GM12878 (cell line): Measurements from ENCODE around the gene PEMT. TPM values are rescaled to one million over a fixed set of nuclear protein-coding genes. Genes with fewer than 3 reads are reported as not detected.

ENCODE experiments used
- ATAC-seq: fragments of 200-7000 bp; cut with Tn5 transposase; 3 replicates; pipeline ENCODE4 v1.9.1; 2020; ENCODE audit warnings: mild to moderate bottlenecking, moderate library complexity
- BruUV-seq: library from RNA; stranded (reverse); fragments of 400-500 nt; replicated peaks from 2 replicates; lab custom pipeline; 2021; lab: Mats Ljungman, UMichigan
- CTCF ChIA-PET: fragments of 300-600 bp; sonication (Branson Sonifier 250); formaldehyde crosslinking; extraction: SDS; loops from one replicate; lab custom pipeline; 2021; ENCODE audit warnings: inconsistent platforms; lab: Yijun Ruan, JAX
- POLR2A ChIA-PET: fragments of 350-600 bp; formaldehyde crosslinking; extraction: SDS; loops from one replicate; lab custom pipeline; 2021; ENCODE audit warnings: inconsistent platforms; lab: Charles Lee
- RAD21 ChIA-PET: fragments of 300-600 bp; sonication (Branson Sonifier 250); formaldehyde crosslinking; loops from one replicate; lab custom pipeline; 2023; ENCODE audit warnings: antibody characterized with exemption; ENCODE audit not compliant: unreplicated experiment; lab: Charles Lee
- SMC1A ChIA-PET: fragments of 300-600 bp; sonication (Branson Sonifier 250); formaldehyde crosslinking; loops from one replicate; lab custom pipeline; 2023; ENCODE audit not compliant: unreplicated experiment, uncharacterized antibody; lab: Charles Lee
- DNase-seq: peaks from one replicate; pipeline ENCODE4 v3.0.0-alpha.2; 2011; ENCODE audit warnings: low read depth, low spot score
- FAIRE-seq: peaks from 3 replicates; lab custom pipeline; 2011; peaks lifted over from hg19 to GRCh38; lab: Jason Lieb, UNC
- H2AFZ ChIP-seq: 2 replicates; pipeline ENCODE4 v1.6.0; 2011; ENCODE audit warnings: low read depth, low read length, control low read depth; ENCODE audit not compliant: control insufficient read depth
- H3K27ac ChIP-seq: 2 replicates; pipeline ENCODE4 v1.5.1; 2011; ENCODE audit warnings: control low read depth; ENCODE audit not compliant: control insufficient read depth, insufficient read depth
- H3K27me3 ChIP-seq, 2 experiments: replicated peaks in 1 of 2; 2 replicates each; pipeline versions ENCODE4 v1.6.0 to v1.6.1; 2011; ENCODE audit warnings: low read length in 1 of 2; ENCODE audit not compliant: control insufficient read depth in 2 of 2, insufficient read depth in 2 of 2
- H3K36me3 ChIP-seq, 2 experiments: 2 replicates each; pipeline ENCODE4 v1.5.1; 2011; ENCODE audit warnings: low read length in 1 of 2; ENCODE audit not compliant: control insufficient read depth in 2 of 2, insufficient read depth in 2 of 2
- H3K4me1 ChIP-seq: 2 replicates; pipeline ENCODE4 v1.6.1; 2011; ENCODE audit warnings: mild to moderate bottlenecking, low read length, moderate library complexity, mixed read lengths; ENCODE audit not compliant: control insufficient read depth, insufficient read depth
- H3K4me2 ChIP-seq: 2 replicates; pipeline ENCODE4 v1.6.0; 2011; ENCODE audit warnings: control low read depth; ENCODE audit not compliant: control insufficient read depth, insufficient read depth
- H3K4me3 ChIP-seq: fragments of 200-600 bp; sonication (generic); 2 replicates; pipeline ENCODE4 v1.5.1; 2016
- H3K79me2 ChIP-seq: 2 replicates; pipeline ENCODE4 v1.6.0; 2011; ENCODE audit warnings: low read length; ENCODE audit not compliant: control insufficient read depth, insufficient read depth
- H3K9ac ChIP-seq: 2 replicates; pipeline ENCODE4 v1.8.0; 2011; ENCODE audit warnings: low read length, control low read depth, mixed read lengths; ENCODE audit not compliant: control insufficient read depth, insufficient read depth
- H3K9me3 ChIP-seq: replicated peaks from 3 replicates; pipeline ENCODE4 v1.5.1; 2011; ENCODE audit warnings: mild to moderate bottlenecking, low read length; ENCODE audit not compliant: control insufficient read depth, insufficient read depth
- H4K20me1 ChIP-seq: 2 replicates; pipeline ENCODE4 v1.6.0; 2011; ENCODE audit not compliant: control insufficient read depth, insufficient read depth
- MYC ChIP-seq: IDR thresholded peaks from 2 replicates; pipeline ENCODE4 v1.6.1; 2011; ENCODE audit warnings: mild to moderate bottlenecking, low read length, moderate library complexity, inconsistent platforms; ENCODE audit not compliant: insufficient read depth, insufficient replicate concordance, insufficient read length, severe bottlenecking
- POLR2A ChIP-seq: IDR thresholded peaks from 2 replicates; pipeline ENCODE4 v1.6.1; 2011; ENCODE audit warnings: low read depth, mild to moderate bottlenecking, low read length
- ZNF384 ChIP-seq: IDR thresholded peaks from 2 replicates; pipeline ENCODE4 v1.6.1; 2012; ENCODE audit warnings: low read depth, mild to moderate bottlenecking, low read length, improper control_type of control experiment, borderline replicate concordance
- WGBS: methylation state at CpG from one replicate; pipeline ENCODE4 v1.1.6; 2016; ENCODE audit warnings: low lambda C conversion rate; ENCODE audit not compliant: insufficient replicate concordance, insufficient coverage; ENCODE audit errors: missing lambda C conversion rate; 5-methylcytosine and 5-hydroxymethylcytosine counted together
- in situ Hi-C: fragments of 300-500 bp; cut with MboI; formaldehyde crosslinking; loops from 9 replicates; pipeline ENCODE4 v1.14.3; 2018; ENCODE audit warnings: mixed read lengths
- intact Hi-C: fragments of 100-400 bp; cut with micrococcal nuclease; formaldehyde crosslinking; loops from one replicate; pipeline ENCODE4 v1.14.2; 2022; ENCODE audit not compliant: unreplicated experiment
- polyA plus RNA-seq, 11 experiments: library from polyadenylated mRNA; depleted of rRNA in 4 of 11; unstranded in 6 of 11; stranded (reverse) in 5 of 11; fragments of >200 nt; fragmentation: Nextera tagmentation in 4 of 11; fragmentation: Illumina TruSeq in 1 of 11; extraction: Ambion mirVana in 4 of 11; extraction: Trizol in 1 of 11; gene quantifications; 1 replicate in 1 of 11; 2 replicates in 10 of 11; pipeline versions ENCODE4 v1.2.1 to v1.2.3, GENCODE V29; 2011 to 2016; ENCODE audit warnings: inconsistent platforms in 2 of 11, missing spikeins in 2 of 11, low read depth in 1 of 11
- total RNA-seq, 4 experiments: library from RNA; depleted of rRNA in 3 of 4; stranded (reverse); fragments of >200 nt in 3 of 4; fragmentation: Illumina TruSeq in 1 of 4; extraction: Trizol in 1 of 4; gene quantifications; 2 replicates each; pipeline versions ENCODE4 v1.2.1 to v1.2.3, GENCODE V29; 2013 to 2021
- TF ChIP-seq, protein P1 (sequence below): fragments of 450-650 bp; IDR thresholded peaks from 2 replicates; pipeline ENCODE4 v1.6.1; 2018; ENCODE audit warnings: borderline replicate concordance, mild to moderate bottlenecking; ENCODE audit not compliant: partially characterized antibody

PEMT gene
- total and polyA plus RNA-seq, 10 of the 15 experiments (the other 5 are each of a cell fraction or from before 2014, with no cell fraction given): 2.8 to 44.7 (median 25.4) TPM

DNA sequence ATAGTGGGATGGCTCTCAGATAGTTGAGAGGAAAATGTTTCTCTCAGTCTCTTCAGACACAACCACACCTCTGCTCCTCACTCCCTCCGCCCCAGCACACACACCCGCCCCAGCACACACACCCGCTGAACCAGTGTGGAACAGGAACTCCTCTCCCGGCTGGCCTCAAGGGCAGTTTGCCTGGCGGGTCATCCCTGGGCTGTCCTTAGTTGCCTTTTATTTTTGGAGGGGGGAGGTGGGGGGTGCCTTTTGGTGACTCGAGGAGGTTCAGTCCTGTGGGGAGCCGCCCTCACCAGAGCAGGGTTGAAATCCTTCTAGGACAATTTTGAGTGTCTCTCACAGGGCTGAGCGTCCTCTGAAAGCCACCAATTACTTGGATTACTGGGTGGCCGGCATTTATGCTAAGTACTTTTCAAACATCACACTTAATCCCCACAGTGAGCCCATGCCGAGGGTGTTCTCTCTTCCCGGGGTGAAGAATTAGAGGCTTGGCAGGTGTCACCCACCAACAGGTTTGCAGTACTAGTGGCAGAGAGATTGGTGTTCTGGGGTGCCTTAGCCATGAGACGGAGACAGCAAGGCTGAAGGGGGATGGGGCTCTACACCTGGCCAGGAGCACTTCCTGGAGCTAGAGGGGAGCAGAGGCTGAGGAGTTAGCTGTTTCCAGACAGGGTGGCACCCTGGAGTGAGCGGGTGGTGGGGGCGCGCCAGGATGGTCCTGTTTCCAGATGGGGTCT, 98.1 kb downstream of the PEMT start:
- Histone ChIP-seq H3K36me3 (peaks cover 3 to 4% of the 10 kb centered on the region in 2 experiments; a peak in 1 of 4 replicates), H3K79me2 (no peaks in the 10 kb centered on the region), H3K4me3 (no peak overlapping the region), H3K4me1 (peaks cover 4% of the 10 kb centered on the region; the same call in 1 of the 2 replicates), H3K27ac (no peak overlapping the region), H3K9ac (no peak overlapping the region), H3K9me3 (no peaks in the 10 kb centered on the region), H3K4me2 (no peak overlapping the region), H3K27me3 (peaks cover 2 to 10% of the 10 kb centered on the region in 2 experiments; a peak in 3 of 4 replicates), H2AFZ (no peak overlapping the region), H4K20me1 (0 out of 2 replicates have a peak, but pooled peaks cover 3% of the 10 kb centered on the region)
- in situ Hi-C loops: no loop called here
- 87% methylated on average over 15 of the region's 15 CpGs for WGBS
- ChIA-PET SMC1A (no interaction called here), RAD21 (no interaction called here), POLR2A (no interaction called here), CTCF (interaction anchor here (1.5 kb wide), 1 partner anchor 138 kb away, joined by 6 read pairs; no protein-coding TSS in a partner anchor)
- TF ChIP-seq POLR2A (0 out of 2 replicates have a peak, but pooled peaks have one; percentile 34), ZNF384 (no peak)
- intact Hi-C loops: no loop called here
- ATAC-seq: no peak
- DNase-seq: no peak
- no peak for FAIRE-seq
- no TSS peak for BruUV-seq

DNA sequence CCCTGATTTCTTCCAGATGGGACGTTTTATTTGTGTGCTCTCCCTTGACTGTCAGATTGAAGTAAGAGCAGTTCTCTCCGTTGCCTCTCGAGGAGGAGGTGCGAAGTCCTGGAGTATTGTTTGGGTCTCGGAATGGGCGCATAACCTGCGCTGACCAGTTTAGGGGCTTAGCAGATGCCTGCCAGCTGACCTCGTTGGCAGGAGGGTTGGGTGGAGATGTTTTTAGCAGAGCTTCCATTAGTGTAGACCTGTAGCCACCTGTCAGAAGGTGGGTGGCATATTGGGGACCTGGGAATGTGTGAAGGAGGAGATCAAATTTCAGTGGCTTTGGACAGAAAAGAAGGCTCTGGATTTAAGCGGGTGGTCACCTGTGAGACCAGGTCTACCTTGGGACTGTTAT, 98.9 kb downstream of the PEMT start:
- WGBS: 90% methylated on average over 9 of the region's 9 CpGs
- FAIRE-seq (no peak), DNase-seq (no peak)
- no TSS peak for BruUV-seq
- peaks cover 2 to 10% of the 10 kb centered on the region in 2 experiments; a peak in 3 of 4 replicates for H3K27me3 ChIP-seq
- RAD21 ChIA-PET: no interaction called here
- CTCF ChIA-PET: interaction anchor here (1.5 kb wide), 1 partner anchor 138 kb away, joined by 6 read pairs; no protein-coding TSS in a partner anchor
- TF ChIP-seq MYC: no peak
- TF ChIP-seq, protein P1, sequence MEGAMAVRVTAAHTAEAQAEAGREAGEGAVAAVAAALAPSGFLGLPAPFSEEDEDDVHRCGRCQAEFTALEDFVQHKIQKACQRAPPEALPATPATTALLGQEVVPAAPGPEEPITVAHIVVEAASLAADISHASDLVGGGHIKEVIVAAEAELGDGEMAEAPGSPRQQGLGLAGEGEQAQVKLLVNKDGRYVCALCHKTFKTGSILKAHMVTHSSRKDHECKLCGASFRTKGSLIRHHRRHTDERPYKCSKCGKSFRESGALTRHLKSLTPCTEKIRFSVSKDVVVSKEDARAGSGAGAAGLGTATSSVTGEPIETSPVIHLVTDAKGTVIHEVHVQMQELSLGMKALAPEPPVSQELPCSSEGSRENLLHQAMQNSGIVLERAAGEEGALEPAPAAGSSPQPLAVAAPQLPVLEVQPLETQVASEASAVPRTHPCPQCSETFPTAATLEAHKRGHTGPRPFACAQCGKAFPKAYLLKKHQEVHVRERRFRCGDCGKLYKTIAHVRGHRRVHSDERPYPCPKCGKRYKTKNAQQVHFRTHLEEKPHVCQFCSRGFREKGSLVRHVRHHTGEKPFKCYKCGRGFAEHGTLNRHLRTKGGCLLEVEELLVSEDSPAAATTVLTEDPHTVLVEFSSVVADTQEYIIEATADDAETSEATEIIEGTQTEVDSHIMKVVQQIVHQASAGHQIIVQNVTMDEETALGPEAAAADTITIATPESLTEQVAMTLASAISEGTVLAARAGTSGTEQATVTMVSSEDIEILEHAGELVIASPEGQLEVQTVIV: no peak
- TF ChIP-seq, all 136 proteins: peak for 0
- Histone ChIP-seq H3K4me2 (no peak overlapping the region), H3K9me3 (no peaks in the 10 kb centered on the region), H3K36me3 (peaks cover 5 to 6% of the 10 kb centered on the region in 2 experiments; a peak in 1 of 4 replicates), H3K4me3 (no peak overlapping the region), H3K27ac (no peak overlapping the region), H3K9ac (no peak overlapping the region), H3K4me1 (peaks cover 4% of the 10 kb centered on the region; the same call in 1 of the 2 replicates), H3K79me2 (no peaks in the 10 kb centered on the region), H2AFZ (no peak overlapping the region), H4K20me1 (0 out of 2 replicates have a peak, but pooled peaks cover 3% of the 10 kb centered on the region)
- ChIA-PET POLR2A (no interaction called here), SMC1A (no interaction called here)
- in situ Hi-C loops (no loop called here), intact Hi-C loops (no loop called here)
- ATAC-seq: no peak
